NCI-H128 (cell line): ENCODE measurements around the gene C2orf81.
"Not testable (repeated sequence)": the region's sequence is repeated elsewhere in the genome, so short reads cannot be mapped to it uniquely, and the experiment has no call there.

ENCODE experiments used
- DNase-seq: peaks from one replicate; lab custom pipeline; 2025; ENCODE audit not compliant: unreplicated experiment; lab: John Stamatoyannopoulos, UW

The C2orf81 gene

DNA sequence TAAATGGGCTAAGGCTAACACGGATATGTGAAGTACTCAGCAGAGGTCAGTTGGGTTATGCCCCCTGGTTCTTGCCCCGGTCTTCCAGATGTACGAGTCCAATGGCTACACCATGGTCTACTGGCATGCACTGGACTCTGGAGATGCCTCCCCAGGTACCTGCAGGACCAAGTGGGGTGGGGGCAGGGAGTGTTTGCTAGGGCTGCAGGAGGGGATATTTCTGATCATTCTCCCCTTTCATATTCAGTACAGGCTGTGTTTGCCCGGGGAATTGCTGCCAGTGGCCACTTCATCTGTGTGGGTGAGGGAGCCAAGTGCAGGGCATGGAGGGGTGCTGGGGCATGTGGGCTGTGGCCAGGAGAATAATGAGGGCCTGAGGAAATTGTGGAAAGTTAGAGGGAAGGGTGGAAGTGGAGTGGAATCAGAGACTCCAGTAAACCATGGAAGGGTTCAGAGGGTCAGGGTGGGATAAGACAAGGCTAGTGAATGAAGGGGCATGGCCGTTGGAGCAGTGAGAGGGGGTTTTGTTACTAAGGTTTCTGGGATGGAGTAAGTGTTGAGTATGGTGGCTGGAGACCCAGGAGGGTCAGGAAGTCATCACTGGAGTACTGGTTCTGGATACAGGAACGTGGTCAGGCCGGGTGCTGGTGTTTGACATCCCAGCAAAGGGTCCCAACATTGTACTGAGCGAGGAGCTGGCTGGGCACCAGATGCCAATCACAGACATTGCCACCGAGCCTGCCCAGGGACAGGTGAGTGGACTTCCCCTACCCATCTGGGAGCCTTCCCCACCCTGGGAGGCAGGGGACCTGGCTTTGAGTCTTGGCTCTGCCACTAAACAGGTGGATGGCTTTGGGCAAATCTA lies 2.0 kb upstream of the C2orf81 start:
- DNase-seq: no peak

GRCh38 chr2:74420443-74421103 lies 846 bp downstream of the C2orf81 start:
- not testable (repeated sequence) for DNase-seq

GRCh38 chr2:74420006-74420405 lies 1.4 kb downstream of the C2orf81 start:
- no peak for DNase-seq

DNA sequence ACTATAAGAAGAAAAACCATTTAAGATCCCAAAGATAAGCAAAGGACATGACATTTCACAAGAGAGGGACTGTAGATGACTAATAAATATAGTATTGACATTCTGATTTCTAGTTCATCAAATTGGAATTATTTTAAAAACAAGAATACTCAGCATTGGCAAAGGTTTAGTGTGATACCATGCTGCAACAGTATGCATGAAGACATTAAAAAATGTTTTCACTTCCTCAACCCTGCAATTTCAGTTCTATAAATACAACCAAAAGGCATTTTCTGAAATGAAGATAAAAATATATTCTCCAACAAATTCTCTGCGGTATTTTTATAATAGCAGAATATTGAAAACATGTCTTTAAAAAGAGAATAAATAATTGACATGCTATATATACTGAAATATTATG lies 2.1 kb downstream of the C2orf81 start:
- DNase-seq: no peak

DNA sequence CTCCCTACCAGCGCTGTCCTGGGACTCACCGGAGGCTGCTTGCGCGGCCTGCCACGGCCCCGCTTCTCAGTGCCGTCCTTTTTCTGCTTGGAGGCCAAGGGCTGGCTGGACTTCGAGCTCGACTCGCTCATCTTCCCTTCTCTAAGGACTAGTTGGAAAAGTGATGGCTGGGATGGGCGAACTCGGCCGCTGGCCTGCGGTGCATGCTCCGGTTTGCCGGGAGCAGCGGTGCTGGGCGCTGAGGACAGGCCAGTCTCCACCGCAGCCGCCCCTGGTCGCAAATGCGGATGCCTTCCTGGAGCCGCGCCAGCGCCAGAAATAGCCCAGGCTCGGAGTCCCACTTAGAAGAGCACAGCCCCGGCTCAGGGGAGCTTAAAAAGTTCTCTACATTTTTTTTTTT lies 3.1 kb downstream of the C2orf81 start:
- no peak for DNase-seq

GRCh38 chr2:74417763-74418162 lies 3.7 kb downstream of the C2orf81 start:
- DNase-seq: no peak

- no peak for DNase-seq
These were observed 4.2 kb downstream of the C2orf81 start for GRCh38 chr2:74417197-74417596.

GRCh38 chr2:74416778-74417177 lies 4.6 kb downstream of the C2orf81 start:
- no peak for DNase-seq

GRCh38 chr2:74415762-74416395 lies 5.5 kb downstream of the C2orf81 start:
- no peak for DNase-seq

- DNase-seq: no peak
These were observed 6.3 kb downstream of the C2orf81 start for GRCh38 chr2:74414881-74415761.

DNA sequence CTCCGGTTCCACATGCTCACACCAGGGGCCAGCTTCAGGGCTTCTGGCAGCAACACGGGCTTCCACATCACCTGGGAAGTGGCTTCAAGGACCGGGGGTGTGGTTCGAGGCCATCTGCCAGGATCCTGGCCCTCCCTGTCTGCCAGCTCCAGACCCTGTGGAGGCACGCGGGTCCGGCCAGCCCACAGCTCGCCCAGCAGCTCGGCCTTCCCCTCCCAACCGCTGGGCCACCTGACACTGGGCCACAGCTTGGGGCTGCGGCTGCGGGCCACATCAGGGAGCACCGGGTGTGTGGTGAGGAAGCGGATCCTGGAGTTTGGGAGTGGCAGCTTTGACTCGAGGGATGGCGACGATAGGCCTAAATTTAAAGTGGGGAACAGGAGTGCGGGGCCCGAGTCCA lies 7.0 kb downstream of the C2orf81 start:
- no peak for DNase-seq

DNA sequence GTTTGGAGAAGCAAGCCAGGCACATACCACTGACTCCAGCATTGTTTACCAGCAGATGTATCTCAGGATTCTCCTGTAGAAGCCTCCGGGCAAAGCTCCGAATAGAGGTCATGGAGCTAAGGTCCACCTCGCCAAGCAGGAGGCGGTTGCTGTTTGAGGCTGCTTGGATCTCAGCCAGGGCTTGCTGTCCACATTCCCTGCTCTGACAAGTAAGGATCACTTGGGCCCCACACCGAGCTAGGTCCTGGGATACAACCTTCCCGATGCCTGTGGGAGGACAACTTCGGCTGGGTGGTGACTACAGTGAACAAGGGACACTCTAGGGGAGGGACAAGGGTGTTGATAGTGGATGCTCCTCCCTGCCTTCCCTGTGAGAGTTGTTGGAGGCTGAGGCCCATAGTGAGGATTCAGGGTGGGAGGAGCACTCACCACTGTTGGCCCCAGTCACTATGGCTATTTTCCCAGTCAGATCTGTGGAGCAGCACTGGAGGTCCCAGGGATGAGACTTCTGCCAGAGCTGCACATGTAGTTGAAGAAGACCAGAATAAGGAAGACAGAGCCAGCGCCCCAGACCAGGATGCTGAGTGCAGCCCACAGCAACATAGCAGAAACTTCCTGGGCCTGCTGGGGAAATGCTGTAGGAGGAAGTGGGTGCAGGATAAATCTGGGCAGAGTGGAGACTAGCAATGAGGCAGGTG lies 8.3 kb downstream of the C2orf81 start:
- DNase-seq: no peak

DNA sequence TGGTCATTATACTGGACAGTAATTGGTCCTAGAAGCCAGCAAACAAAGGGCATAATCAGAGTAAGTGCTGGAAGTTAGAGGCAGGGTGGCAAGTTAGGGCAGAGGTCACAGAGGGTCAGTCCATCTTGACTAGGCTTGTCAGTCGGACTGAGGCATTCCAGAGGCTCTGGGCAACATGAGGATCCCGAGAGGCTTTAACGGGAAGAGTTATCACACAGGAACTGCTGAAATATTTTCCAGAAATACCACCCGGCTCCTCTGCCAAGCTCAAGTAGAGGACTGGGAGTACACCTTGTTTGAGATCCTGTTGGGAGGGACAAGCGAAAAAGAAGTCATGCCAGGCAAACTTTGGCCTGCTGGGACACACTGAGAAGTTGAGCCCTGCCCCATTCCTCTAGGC lies 13.7 kb downstream of the C2orf81 start:
- DNase-seq: no peak

- DNase-seq: no peak
These were observed 15.4 kb downstream of the C2orf81 start for GRCh38 chr2:74406035-74406434.

DNA sequence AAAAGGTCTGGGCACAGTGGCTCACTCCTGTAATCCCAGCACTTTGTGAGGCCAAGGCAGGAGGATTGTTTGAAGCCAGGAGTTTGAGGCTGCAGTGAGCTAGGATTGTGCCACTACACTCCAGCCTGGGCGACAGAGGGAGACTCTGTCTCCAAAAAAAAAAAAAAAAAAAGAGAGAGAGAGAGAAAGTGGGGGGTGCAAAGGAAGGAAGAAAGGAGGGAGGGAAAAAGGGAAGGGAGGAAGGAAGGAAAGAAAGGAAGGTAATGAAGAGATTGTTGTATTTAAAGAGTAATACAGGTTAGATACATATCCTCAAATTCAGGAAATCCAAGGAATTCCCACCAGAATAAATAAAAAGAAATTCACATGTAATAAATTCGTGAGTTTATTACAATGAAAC lies 19.5 kb downstream of the C2orf81 start:
- no peak for DNase-seq

- DNase-seq: no peak
These were observed 21.6 kb downstream of the C2orf81 start for GRCh38 chr2:74399785-74400184.

DNA sequence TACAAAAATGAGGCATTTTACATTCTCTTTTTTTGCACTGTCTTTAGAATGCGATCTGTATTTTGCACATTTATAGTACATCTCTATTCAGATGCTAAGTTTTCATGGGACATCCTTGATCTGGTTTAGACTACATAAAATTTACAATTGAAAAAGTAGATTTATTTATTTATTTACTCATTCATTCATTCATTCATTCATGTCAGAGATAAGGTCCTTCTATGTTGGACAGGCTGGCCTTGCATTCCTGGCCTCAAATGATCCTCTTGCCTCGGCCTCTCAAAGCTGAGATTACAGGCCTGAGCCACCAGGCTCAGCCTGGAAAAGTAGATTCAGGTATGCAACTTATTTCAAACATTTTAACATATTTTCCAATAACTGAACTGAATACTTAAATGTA lies 25.3 kb downstream of the C2orf81 start:
- DNase-seq: no peak

- no peak for DNase-seq
These were observed 27.9 kb downstream of the C2orf81 start for GRCh38 chr2:74393525-74393924.

DNA sequence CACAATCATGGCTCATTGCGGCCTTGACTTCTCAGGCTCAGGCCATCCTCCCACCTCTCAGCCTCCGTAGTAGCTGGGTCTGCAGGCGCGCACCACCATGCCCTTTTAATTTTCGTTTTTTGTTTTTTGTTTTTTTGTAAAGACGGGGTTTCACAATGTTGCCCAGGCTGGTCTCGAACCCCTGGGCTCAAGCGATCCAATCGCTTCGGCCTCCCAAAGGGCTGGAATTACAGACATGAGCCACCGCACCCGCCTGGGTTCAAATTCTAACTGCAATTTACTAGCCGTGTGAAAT lies 29.0 kb downstream of the C2orf81 start:
- no peak for DNase-seq

DNA sequence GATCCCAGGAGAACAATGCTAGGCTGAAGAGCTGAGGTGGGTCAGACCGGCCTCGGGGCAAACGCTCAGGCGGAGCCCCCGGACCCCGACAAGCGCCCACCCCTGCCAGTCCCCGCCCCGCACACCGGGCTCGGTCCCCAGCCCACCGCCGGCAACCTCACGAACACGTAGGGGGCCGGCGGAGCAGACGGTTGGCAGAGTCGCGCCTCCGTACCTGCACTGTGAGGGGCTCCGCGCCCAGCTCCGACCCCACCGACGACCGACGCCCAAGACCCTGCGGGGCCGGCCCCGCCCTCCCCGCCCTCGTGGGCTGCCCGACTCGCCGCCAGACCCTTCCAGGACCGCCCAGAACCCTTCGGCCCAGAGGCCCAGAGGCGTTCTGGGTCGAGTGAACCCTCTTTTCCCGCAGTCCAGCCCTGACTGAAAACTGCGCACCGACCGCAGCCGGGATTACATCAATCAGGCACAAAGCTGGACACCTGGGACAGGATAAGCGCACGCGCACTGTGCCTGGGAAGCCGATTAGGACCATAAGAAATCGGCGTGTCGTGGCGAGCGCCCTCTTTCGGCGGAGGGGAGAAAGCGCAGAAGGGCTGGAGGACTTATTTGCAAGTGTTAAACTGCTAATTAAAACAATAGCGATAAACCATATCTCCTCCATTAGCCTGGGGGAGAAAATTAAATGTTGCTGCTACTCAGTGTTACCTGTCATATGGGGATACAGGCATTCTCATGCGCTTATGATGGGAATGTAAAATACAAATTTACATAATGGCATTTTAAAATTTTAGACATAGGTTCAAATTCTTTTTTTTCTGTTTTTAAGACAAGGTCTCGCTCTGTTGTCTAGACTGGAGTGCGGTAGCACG lies 29.6 kb downstream of the C2orf81 start:
- DNase-seq: peak; percentile 91
